K562 (cell line): ENCODE results near the gene LCE2B.

Experiments
- ARNT ChIP-seq, 2 experiments: fragments of 450-650 bp; IDR thresholded peaks; 2 replicates each; pipeline ENCODE4 v1.6.1; 2016; ENCODE audit warnings: mild to moderate bottlenecking in 1 of 2
- ATF7 ChIP-seq: fragments of 450-650 bp; IDR thresholded peaks from 2 replicates; pipeline ENCODE4 v1.7.1; 2014; ENCODE audit warnings: mild to moderate bottlenecking, moderate library complexity
- BCL6 ChIP-seq: fragments of 250-450 bp; sonication (Bioruptor Pico); IDR thresholded peaks from 2 replicates; pipeline ENCODE4 v1.4.0; 2020
- CTCF ChIP-seq, 3 experiments: IDR thresholded peaks in 2 of 3; conservative IDR thresholded peaks in 1 of 3; 2 replicates each; pipeline ENCODE4 v1.5.1; 2011 to 2012; ENCODE audit warnings: low read length in 3 of 3, mild to moderate bottlenecking in 3 of 3, control low read depth in 2 of 3, improper control_type of control experiment in 1 of 3, inconsistent platforms in 1 of 3, low read depth in 1 of 3, mixed read lengths in 1 of 3, moderate library complexity in 1 of 3; ENCODE audit not compliant: insufficient read depth in 2 of 3
- DPF2 ChIP-seq: fragments of 450-650 bp; IDR thresholded peaks from 2 replicates; pipeline ENCODE4 v1.6.1; 2016
- FOXP1 ChIP-seq: sonication (generic); formaldehyde crosslinking; IDR thresholded peaks from 2 replicates; pipeline ENCODE4 v1.8.0; 2022; ENCODE audit warnings: mild to moderate bottlenecking, missing genetic modification reagents
- MAZ ChIP-seq, 2 experiments: fragments of 450-650 bp in 1 of 2; sonication (generic) in 1 of 2; formaldehyde crosslinking; IDR thresholded peaks in 1 of 2; conservative IDR thresholded peaks in 1 of 2; 2 replicates each; pipeline versions ENCODE4 v1.4.0 to v1.5.0; 2020; ENCODE audit warnings: mild to moderate bottlenecking in 1 of 2, missing genetic modification reagents in 1 of 2
- POLR2A ChIP-seq: fragments of 450-650 bp; conservative IDR thresholded peaks from 2 replicates; pipeline ENCODE4 v1.6.1; 2016
- POLR2AphosphoS5 ChIP-seq: IDR thresholded peaks from 2 replicates; pipeline ENCODE4 v1.6.1; 2011; ENCODE audit warnings: mild to moderate bottlenecking, low read depth, low read length, moderate library complexity; ENCODE audit not compliant: control insufficient read depth, insufficient read depth
- SRF ChIP-seq, 2 experiments: fragments of 250-450, 450-650 bp in 1 of 2; sonication (Bioruptor Pico) in 1 of 2; sonication (generic) in 1 of 2; formaldehyde crosslinking; IDR thresholded peaks; 2 replicates each; pipeline versions ENCODE4 v1.5.0 to v1.5.1; 2020 to 2022; ENCODE audit warnings: mild to moderate bottlenecking in 1 of 2, missing genetic modification reagents in 1 of 2
- ZBTB40 ChIP-seq, 2 experiments: fragments of 450-650 bp in 1 of 2; sonication (generic) in 1 of 2; formaldehyde crosslinking in 1 of 2; IDR thresholded peaks; 2 replicates each; pipeline versions ENCODE4 v1.7.1 to v1.9.0; 2016 to 2022; ENCODE audit warnings: inconsistent platforms in 1 of 2, mild to moderate bottlenecking in 1 of 2, missing genetic modification reagents in 1 of 2
- ZNF174 ChIP-seq: fragments of 250-450 bp; sonication (Bioruptor Pico); IDR thresholded peaks from 2 replicates; pipeline ENCODE4 v1.4.0; 2020; ENCODE audit warnings: mild to moderate bottlenecking
- ZNF707 ChIP-seq: fragments of 250-450 bp; sonication (Bioruptor Pico); conservative IDR thresholded peaks from 2 replicates; pipeline ENCODE4 v1.8.0; 2022; ENCODE audit warnings: inconsistent platforms, mild to moderate bottlenecking, moderate library complexity
- TF ChIP-seq, protein P1 (sequence below): fragments of 250-450 bp; sonication (Bioruptor Pico); IDR thresholded peaks from 2 replicates; pipeline ENCODE4 v1.8.0; 2022; ENCODE audit warnings: inconsistent platforms

- TF ChIP-seq BCL6 (CRISPR knock-in tag) = no peak
- TF ChIP-seq MAZ (CRISPR knock-in tag; conservative IDR thresholded peaks at IDR 0.05 in 1 of 2, IDR thresholded peaks at IDR 0.05 in 1 of 2) = no peak
- no peak for TF ChIP-seq ZNF174 (CRISPR knock-in tag)
- no peak for TF ChIP-seq DPF2
- TF ChIP-seq, protein P1, sequence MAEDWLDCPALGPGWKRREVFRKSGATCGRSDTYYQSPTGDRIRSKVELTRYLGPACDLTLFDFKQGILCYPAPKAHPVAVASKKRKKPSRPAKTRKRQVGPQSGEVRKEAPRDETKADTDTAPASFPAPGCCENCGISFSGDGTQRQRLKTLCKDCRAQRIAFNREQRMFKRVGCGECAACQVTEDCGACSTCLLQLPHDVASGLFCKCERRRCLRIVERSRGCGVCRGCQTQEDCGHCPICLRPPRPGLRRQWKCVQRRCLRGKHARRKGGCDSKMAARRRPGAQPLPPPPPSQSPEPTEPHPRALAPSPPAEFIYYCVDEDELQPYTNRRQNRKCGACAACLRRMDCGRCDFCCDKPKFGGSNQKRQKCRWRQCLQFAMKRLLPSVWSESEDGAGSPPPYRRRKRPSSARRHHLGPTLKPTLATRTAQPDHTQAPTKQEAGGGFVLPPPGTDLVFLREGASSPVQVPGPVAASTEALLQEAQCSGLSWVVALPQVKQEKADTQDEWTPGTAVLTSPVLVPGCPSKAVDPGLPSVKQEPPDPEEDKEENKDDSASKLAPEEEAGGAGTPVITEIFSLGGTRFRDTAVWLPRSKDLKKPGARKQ (CRISPR knock-in tag) = no peak
- no peak for TF ChIP-seq ATF7
- TF ChIP-seq ARNT (IDR thresholded peaks at IDR 0.05) = no peak
- TF ChIP-seq CTCF (IDR thresholded peaks at IDR 0.05 in 2 of 3, conservative IDR thresholded peaks at IDR 0.05 in 1 of 3; ENCODE audit: insufficient read depth in 2 of 3, low read depth in 1 of 3, low read length in 3 of 3) = no peak
- no peak for TF ChIP-seq SRF (CRISPR knock-in tag; IDR thresholded peaks at IDR 0.05)
- no peak for TF ChIP-seq ZNF707 (CRISPR knock-in tag)
- no peak for TF ChIP-seq POLR2AphosphoS5
- no peak for TF ChIP-seq FOXP1 (CRISPR knock-in tag)
- TF ChIP-seq ZBTB40 (IDR thresholded peaks at IDR 0.05) = no peak
- no peak for TF ChIP-seq ZBTB40 (CRISPR knock-in tag; IDR thresholded peaks at IDR 0.05)
- TF ChIP-seq POLR2A = no peak
Measured at GRCh38 chr1:152681616-152682015, 4.3 kb upstream of the LCE2B start.
